SK-N-MC (cell line): ENCODE results near the gene DNAI7.

Experiments
- EZH2 ChIP-seq: fragments of 200-600 bp; sonication (generic); IDR thresholded peaks from one replicate; pipeline ENCODE4 v1.6.1; 2017; ENCODE audit warnings: antibody characterized with exemption
- FOXP2 ChIP-seq: optimal IDR thresholded peaks from 2 replicates; pipeline ENCODE3; 2011; ENCODE audit warnings: mild to moderate bottlenecking, moderate library complexity; ENCODE audit not compliant: insufficient read depth; ENCODE audit errors: extremely low read length, control extremely low read depth
- POLR2AphosphoS5 ChIP-seq: IDR thresholded peaks from 2 replicates; pipeline ENCODE4 v1.6.1; 2012; ENCODE audit warnings: mild to moderate bottlenecking, low read depth, low read length, borderline replicate concordance

DNA sequence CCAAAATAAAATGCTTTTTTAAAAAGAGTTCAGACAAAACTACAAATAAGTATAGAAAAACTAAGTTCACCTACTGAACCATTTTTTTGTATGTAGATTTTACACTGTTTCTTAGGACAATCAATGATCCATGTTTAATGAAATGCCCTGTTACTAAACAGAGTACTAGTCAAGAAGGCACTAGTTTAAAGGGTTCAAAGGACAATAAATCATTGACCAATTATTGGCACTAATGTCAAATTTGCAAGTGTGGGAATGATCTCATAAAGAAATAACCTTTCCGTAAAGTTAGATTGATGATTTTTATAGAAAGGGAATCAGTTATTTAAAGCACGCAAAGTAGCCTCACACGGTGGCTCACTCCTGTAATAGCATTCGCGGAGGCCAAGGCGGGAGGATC is 4.2 kb downstream of the DNAI7 start:
- TF ChIP-seq POLR2AphosphoS5 (no peak), EZH2 (no peak), FOXP2 (no peak)
